OCI-LY1 (cell line): ENCODE measurements around the gene SLC37A1.

Source experiments
- H2AFZ ChIP-seq: fragments of 200-600 bp; sonication (generic), shearing (Covaris generic); 2 replicates; pipeline ENCODE4 v1.6.0; 2014; ENCODE audit warnings: antibody characterized with exemption, mild to moderate bottlenecking, low read length
- H3F3A ChIP-seq: fragments of 200-600 bp; sonication (generic), shearing (Covaris generic); 2 replicates; pipeline ENCODE4 v1.6.0; 2014; ENCODE audit warnings: mild to moderate bottlenecking, antibody characterized with exemption, low read length, moderate library complexity; ENCODE audit not compliant: insufficient read depth
- H3K27ac ChIP-seq: fragments of 200-600 bp; sonication (generic); 2 replicates; pipeline ENCODE4 v1.5.1; 2014; ENCODE audit warnings: low read length, mixed run types, mild to moderate bottlenecking, low read depth; ENCODE audit not compliant: poor library complexity, severe bottlenecking
- H3K27me3 ChIP-seq: fragments of 200-600 bp; sonication (generic); 2 replicates; pipeline ENCODE4 v1.6.0; 2014; ENCODE audit warnings: antibody characterized with exemption, mild to moderate bottlenecking, low read length, moderate library complexity; ENCODE audit not compliant: insufficient read depth
- H3K36me3 ChIP-seq: fragments of 200-600 bp; sonication (generic); 2 replicates; pipeline ENCODE4 v1.6.1; 2014; ENCODE audit warnings: mild to moderate bottlenecking, antibody characterized with exemption, low read length, moderate library complexity, mixed read lengths; ENCODE audit not compliant: insufficient read depth
- H3K4me1 ChIP-seq: fragments of 200-600 bp; sonication (generic); 2 replicates; pipeline ENCODE4 v1.5.1; 2014; ENCODE audit warnings: mild to moderate bottlenecking, low read length, moderate library complexity; ENCODE audit not compliant: insufficient read depth, severe bottlenecking
- H3K4me2 ChIP-seq: fragments of 200-600 bp; sonication (generic), shearing (Covaris generic); 2 replicates; pipeline ENCODE4 v1.6.1; 2014; ENCODE audit warnings: low read length
- H3K4me3 ChIP-seq: fragments of 200-600 bp; sonication (generic); 2 replicates; pipeline ENCODE4 v1.5.1; 2014; ENCODE audit warnings: low read length, low read depth, mild to moderate bottlenecking, mixed read lengths; ENCODE audit not compliant: poor library complexity, severe bottlenecking
- H3K79me2 ChIP-seq: fragments of 200-600 bp; shearing (Covaris generic); 2 replicates; pipeline ENCODE4 v1.6.1; 2016; ENCODE audit warnings: mixed run types, low read length, mixed read lengths; ENCODE audit not compliant: insufficient read depth
- H3K9ac ChIP-seq: fragments of 200-600 bp; sonication (generic), shearing (Covaris generic); 2 replicates; pipeline ENCODE4 v1.6.1; 2014; ENCODE audit warnings: mild to moderate bottlenecking, low read length, mixed read lengths
- H3K9me2 ChIP-seq: fragments of 200-600 bp; sonication (generic), shearing (Covaris generic); 2 replicates; pipeline ENCODE4 v1.6.1; 2014; ENCODE audit warnings: low read depth, mild to moderate bottlenecking, low read length, mixed read lengths
- H3K9me3 ChIP-seq: fragments of 200-600 bp; shearing (Covaris generic); 2 replicates; pipeline ENCODE4 v1.6.1; 2014; ENCODE audit warnings: low read length, mixed read lengths
- H4K20me1 ChIP-seq: fragments of 200-600 bp; sonication (generic), shearing (Covaris generic); 2 replicates; pipeline ENCODE4 v1.6.0; 2016; ENCODE audit warnings: mild to moderate bottlenecking, low read length; ENCODE audit not compliant: insufficient read depth
- CTCF ChIP-seq: fragments of 200-600 bp; sonication (generic), shearing (Covaris generic); IDR thresholded peaks from 2 replicates; pipeline ENCODE4 v1.5.1; 2017; ENCODE audit warnings: mild to moderate bottlenecking, antibody characterized with exemption, low read length, moderate library complexity, mixed read lengths
- EZH2 ChIP-seq: fragments of 200-600 bp; sonication (generic), shearing (Covaris generic); IDR thresholded peaks from 2 replicates; pipeline ENCODE4 v1.8.0; 2017; ENCODE audit warnings: borderline replicate concordance, mixed run types, mild to moderate bottlenecking, antibody characterized with exemption, low read length, moderate library complexity, mixed read lengths

The SLC37A1 gene

GRCh38 chr21:42558846-42559245 is 45.2 kb downstream of the SLC37A1 start:
- Histone ChIP-seq H3K9me2 (no peaks in the 10 kb centered on the region), H3K27ac (no peak overlapping the region), H3K4me1 (peaks cover 49% of the 10 kb centered on the region), H3K4me3 (no peak overlapping the region), H2AFZ (no peak overlapping the region), H3K4me2 (no peak overlapping the region), H4K20me1 (no peaks in the 10 kb centered on the region), H3K36me3 (no peaks in the 10 kb centered on the region; the same call in 1 of the 2 replicates), H3K79me2 (no peaks in the 10 kb centered on the region), H3K9ac (no peak overlapping the region), H3K9me3 (no peaks in the 10 kb centered on the region), H3F3A (no peaks in the 10 kb centered on the region), H3K27me3 (no peaks in the 10 kb centered on the region)
- no peak for TF ChIP-seq EZH2
- no peak for TF ChIP-seq CTCF

- Histone ChIP-seq H3K9me2 (no peaks in the 10 kb centered on the region), H3F3A (no peaks in the 10 kb centered on the region), H3K27me3 (no peaks in the 10 kb centered on the region), H3K9ac (no peak overlapping the region), H3K79me2 (no peaks in the 10 kb centered on the region), H2AFZ (no peak overlapping the region), H3K4me2 (no peak overlapping the region), H3K27ac (no peak overlapping the region), H3K4me3 (no peak overlapping the region), H3K9me3 (no peaks in the 10 kb centered on the region), H4K20me1 (no peaks in the 10 kb centered on the region), H3K4me1 (peaks cover 49% of the 10 kb centered on the region), H3K36me3 (no peaks in the 10 kb centered on the region; the same call in 1 of the 2 replicates)
- TF ChIP-seq EZH2 (no peak), CTCF (no peak)
These were observed 45.7 kb downstream of the SLC37A1 start for GRCh38 chr21:42559326-42559725.

GRCh38 chr21:42560517-42561179 is 47.0 kb downstream of the SLC37A1 start:
- peak overlapping the region; percentile 52 for H3K4me3 ChIP-seq
- H3K79me2 ChIP-seq: no peaks in the 10 kb centered on the region
- H3K9me2 ChIP-seq: no peaks in the 10 kb centered on the region
- H3K27ac ChIP-seq: peak overlapping the region; percentile 85
- no peaks in the 10 kb centered on the region for H3F3A ChIP-seq
- no peaks in the 10 kb centered on the region for H3K27me3 ChIP-seq
- H3K36me3 ChIP-seq: no peaks in the 10 kb centered on the region; the same call in 1 of the 2 replicates
- no peaks in the 10 kb centered on the region for H3K9me3 ChIP-seq
- H3K4me2 ChIP-seq: peak overlapping the region; percentile 66
- no peak overlapping the region for H2AFZ ChIP-seq
- peaks cover 49% of the 10 kb centered on the region for H3K4me1 ChIP-seq
- peak overlapping the region; percentile 61; the same call in 1 of the 2 replicates for H3K9ac ChIP-seq
- TF ChIP-seq EZH2 (no peak), CTCF (no peak)
- H4K20me1 ChIP-seq: no peaks in the 10 kb centered on the region
